DOHH2 (cell line): ENCODE data around the gene RNASET2.

Experiments
- EZH2phosphoT487 ChIP-seq: fragments of 200-600 bp; sonication (generic); IDR thresholded peaks from 2 replicates; pipeline ENCODE4 v1.6.1; 2017; ENCODE audit warnings: borderline replicate concordance, mild to moderate bottlenecking, antibody characterized with exemption, low read length, moderate library complexity, mixed read lengths
- TF ChIP-seq, protein P1 (sequence below): fragments of 200-600 bp; sonication (generic); IDR thresholded peaks from one replicate; pipeline ENCODE4 v1.5.1; 2014; ENCODE audit warnings: antibody characterized with exemption, mild to moderate bottlenecking, low read depth, low read length; ENCODE audit not compliant: poor library complexity, severe bottlenecking

DNA sequence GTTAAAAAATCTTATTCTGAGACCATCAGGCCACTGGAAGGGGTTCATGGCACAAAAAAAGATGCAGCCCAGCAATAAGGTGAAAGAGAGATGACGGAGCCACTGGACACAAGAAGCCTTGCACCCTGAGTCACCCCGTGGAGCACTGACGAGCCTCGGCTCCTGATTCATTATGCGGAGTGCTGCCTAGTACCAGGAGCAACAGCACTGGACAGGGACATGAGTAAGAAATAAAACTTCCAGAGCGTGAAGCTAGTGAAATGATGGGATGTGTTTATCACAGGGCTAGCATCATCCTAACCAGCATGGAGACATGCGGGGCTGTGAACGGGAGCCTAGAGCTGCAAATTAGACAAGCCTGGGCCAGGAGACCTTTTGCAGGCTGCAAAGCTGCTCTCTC lies 53.3 kb downstream of the RNASET2 start:
- TF ChIP-seq, protein P1, sequence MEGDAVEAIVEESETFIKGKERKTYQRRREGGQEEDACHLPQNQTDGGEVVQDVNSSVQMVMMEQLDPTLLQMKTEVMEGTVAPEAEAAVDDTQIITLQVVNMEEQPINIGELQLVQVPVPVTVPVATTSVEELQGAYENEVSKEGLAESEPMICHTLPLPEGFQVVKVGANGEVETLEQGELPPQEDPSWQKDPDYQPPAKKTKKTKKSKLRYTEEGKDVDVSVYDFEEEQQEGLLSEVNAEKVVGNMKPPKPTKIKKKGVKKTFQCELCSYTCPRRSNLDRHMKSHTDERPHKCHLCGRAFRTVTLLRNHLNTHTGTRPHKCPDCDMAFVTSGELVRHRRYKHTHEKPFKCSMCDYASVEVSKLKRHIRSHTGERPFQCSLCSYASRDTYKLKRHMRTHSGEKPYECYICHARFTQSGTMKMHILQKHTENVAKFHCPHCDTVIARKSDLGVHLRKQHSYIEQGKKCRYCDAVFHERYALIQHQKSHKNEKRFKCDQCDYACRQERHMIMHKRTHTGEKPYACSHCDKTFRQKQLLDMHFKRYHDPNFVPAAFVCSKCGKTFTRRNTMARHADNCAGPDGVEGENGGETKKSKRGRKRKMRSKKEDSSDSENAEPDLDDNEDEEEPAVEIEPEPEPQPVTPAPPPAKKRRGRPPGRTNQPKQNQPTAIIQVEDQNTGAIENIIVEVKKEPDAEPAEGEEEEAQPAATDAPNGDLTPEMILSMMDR: no peak
- TF ChIP-seq EZH2phosphoT487: no peak
